Measurements from ENCODE around the gene NFYB. TPM values are rescaled to one million over a fixed set of nuclear protein-coding genes. Genes with fewer than 3 reads are reported as not detected.

Gene NFYB
- total RNA-seq, 1 experiment from 2014 or later, result 36.9 TPM

DNA sequence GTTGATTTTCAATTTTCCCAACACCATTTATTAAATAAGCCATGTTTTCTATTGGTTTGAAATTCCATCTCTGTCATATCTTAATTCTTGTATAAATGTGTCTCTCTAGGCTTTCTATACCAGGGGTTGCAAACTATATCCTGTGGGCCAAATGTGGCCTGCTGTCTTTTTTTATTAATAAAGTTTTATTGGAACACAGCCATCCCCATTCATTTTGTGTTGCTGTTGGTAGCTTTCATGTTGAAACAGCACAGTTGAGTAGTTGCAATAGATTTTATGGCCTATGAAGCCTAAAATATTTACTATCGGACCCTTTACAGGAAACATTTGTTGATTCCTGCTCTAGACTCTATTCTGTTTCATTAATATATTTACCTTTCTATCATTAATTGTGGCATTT lies 64.3 kb downstream of the NFYB start:
- no peaks in the 10 kb centered on the region for H3K36me3 Mint-ChIP-seq (ENCODE audit: insufficient read depth, unreplicated experiment)
- no peaks in the 10 kb centered on the region for H3K27me3 Mint-ChIP-seq (ENCODE audit: insufficient read depth, unreplicated experiment)
- H3K4me1 Mint-ChIP-seq (ENCODE audit: low read depth, unreplicated experiment), result peaks cover 6% of the 10 kb centered on the region
- Histone ChIP-seq H3K27me3 (replicated peaks; ENCODE audit: control insufficient read depth, insufficient read depth, low read length) (no peaks in the 10 kb centered on the region), H3K36me3 (ENCODE audit: control insufficient read depth, insufficient read depth, low read length) (no peaks in the 10 kb centered on the region), H3K4me3 (ENCODE audit: low read depth, low read length) (no peak overlapping the region), H3K4me1 (peaks cover 5% of the 10 kb centered on the region), H3K9me3 (no peaks in the 10 kb centered on the region)
- no TSS peak for BruUV-seq (replicated peaks)
- TF ChIP-seq, protein P1, sequence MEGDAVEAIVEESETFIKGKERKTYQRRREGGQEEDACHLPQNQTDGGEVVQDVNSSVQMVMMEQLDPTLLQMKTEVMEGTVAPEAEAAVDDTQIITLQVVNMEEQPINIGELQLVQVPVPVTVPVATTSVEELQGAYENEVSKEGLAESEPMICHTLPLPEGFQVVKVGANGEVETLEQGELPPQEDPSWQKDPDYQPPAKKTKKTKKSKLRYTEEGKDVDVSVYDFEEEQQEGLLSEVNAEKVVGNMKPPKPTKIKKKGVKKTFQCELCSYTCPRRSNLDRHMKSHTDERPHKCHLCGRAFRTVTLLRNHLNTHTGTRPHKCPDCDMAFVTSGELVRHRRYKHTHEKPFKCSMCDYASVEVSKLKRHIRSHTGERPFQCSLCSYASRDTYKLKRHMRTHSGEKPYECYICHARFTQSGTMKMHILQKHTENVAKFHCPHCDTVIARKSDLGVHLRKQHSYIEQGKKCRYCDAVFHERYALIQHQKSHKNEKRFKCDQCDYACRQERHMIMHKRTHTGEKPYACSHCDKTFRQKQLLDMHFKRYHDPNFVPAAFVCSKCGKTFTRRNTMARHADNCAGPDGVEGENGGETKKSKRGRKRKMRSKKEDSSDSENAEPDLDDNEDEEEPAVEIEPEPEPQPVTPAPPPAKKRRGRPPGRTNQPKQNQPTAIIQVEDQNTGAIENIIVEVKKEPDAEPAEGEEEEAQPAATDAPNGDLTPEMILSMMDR (IDR thresholded peaks at IDR 0.05; ENCODE audit: insufficient read depth in 1 of 2, low read depth in 1 of 2, low read length in 1 of 2, severe bottlenecking in 1 of 2, unreplicated experiment in 1 of 2), result no peak
- H3K4me3 Mint-ChIP-seq (ENCODE audit: unreplicated experiment), result no peak overlapping the region
- no peaks in the 10 kb centered on the region for H3K9me3 Mint-ChIP-seq (ENCODE audit: unreplicated experiment)
- intact Hi-C loops (cut with micrococcal nuclease; ENCODE audit: unreplicated experiment), result no loop called here
- POLR2A ChIA-PET, result no interaction called here
- no peak overlapping the region for H3K27ac Mint-ChIP-seq (ENCODE audit: unreplicated experiment)
- no peak for DNase-seq
- CTCF ChIA-PET, result no interaction called here

DNA sequence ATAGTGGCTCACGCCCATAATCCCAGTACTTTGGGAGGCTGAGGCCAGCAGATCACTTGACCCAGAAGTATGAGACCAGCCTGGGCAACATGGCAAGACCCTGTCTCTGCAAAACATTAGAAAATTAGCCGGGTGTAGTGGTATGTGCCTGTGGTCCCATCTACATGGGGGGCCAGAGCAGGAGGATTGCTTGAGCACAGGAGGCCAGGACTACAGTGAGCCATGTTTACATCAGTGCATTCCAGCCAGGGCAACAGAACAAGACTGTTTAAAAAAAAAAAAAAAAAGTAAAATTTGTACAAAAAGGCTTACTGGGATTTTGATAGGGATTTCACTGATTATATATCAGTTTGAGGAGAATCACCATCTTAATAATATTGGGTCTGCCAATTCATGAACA lies 65.9 kb downstream of the NFYB start:
- no TSS peak for BruUV-seq (replicated peaks)
- Histone ChIP-seq H3K36me3 (ENCODE audit: control insufficient read depth, insufficient read depth, low read length) (no peaks in the 10 kb centered on the region), H3K4me3 (ENCODE audit: low read depth, low read length) (no peak overlapping the region), H3K27me3 (replicated peaks; ENCODE audit: control insufficient read depth, insufficient read depth, low read length) (no peaks in the 10 kb centered on the region), H3K4me1 (peaks cover 5% of the 10 kb centered on the region), H3K9me3 (no peaks in the 10 kb centered on the region)
- Mint-ChIP-seq H3K27ac (ENCODE audit: unreplicated experiment) (no peak overlapping the region), H3K27me3 (ENCODE audit: insufficient read depth, unreplicated experiment) (no peaks in the 10 kb centered on the region), H3K4me3 (ENCODE audit: unreplicated experiment) (no peak overlapping the region), H3K36me3 (ENCODE audit: insufficient read depth, unreplicated experiment) (no peaks in the 10 kb centered on the region), H3K4me1 (ENCODE audit: low read depth, unreplicated experiment) (peaks cover 6% of the 10 kb centered on the region), H3K9me3 (ENCODE audit: unreplicated experiment) (no peaks in the 10 kb centered on the region)
- no peak for DNase-seq
- CTCF ChIA-PET, result no interaction called here
- POLR2A ChIA-PET, result no interaction called here
- intact Hi-C loops (cut with micrococcal nuclease; ENCODE audit: unreplicated experiment), result no loop called here
- TF ChIP-seq, protein P1 (IDR thresholded peaks at IDR 0.05; ENCODE audit: insufficient read depth in 1 of 2, low read depth in 1 of 2, low read length in 1 of 2, severe bottlenecking in 1 of 2, unreplicated experiment in 1 of 2), result no peak

Other genes starting within 250 kb of the NFYB start
- gene HSP90B1, start 207.8 kb downstream of the NFYB start, total RNA-seq (2022), result 845 and 857 TPM in 2 replicates
- gene TDG, start 172.3 kb downstream of the NFYB start, total RNA-seq (2022), result 28.4 and 29.5 TPM in 2 replicates
- gene GLT8D2, start 88.0 kb downstream of the NFYB start, total RNA-seq (2022), result 0.49 TPM in 1 of 2 replicates, not detected in the other
- 4.9 and 5.4 TPM in 2 replicates for gene HCFC2, start 73.7 kb downstream of the NFYB start, total RNA-seq (2022)
- 104 and 115 TPM in 2 replicates for gene TXNRD1, start 77.6 kb upstream of the NFYB start, total RNA-seq (2022)
- 2.0 and 3.2 TPM in 2 replicates for gene EID3, start 165.5 kb upstream of the NFYB start, total RNA-seq (2022)